ENCODE data around the gene SYT2. TPM values are rescaled to one million over a fixed set of nuclear protein-coding genes. Genes with fewer than 3 reads are reported as not detected.

SYT2 gene
- total RNA-seq, 1 experiment from 2014 or later, result 0.69 TPM

GRCh38 chr1:202565890-202566602 lies 144.2 kb downstream of the SYT2 start:
- H3K4me3 ChIP-seq (ENCODE audit: low read depth, low read length, poor library complexity, severe bottlenecking), result no peak overlapping the region
- POLR2A ChIA-PET (ENCODE audit: low non-redundant PET), result no interaction called here
- intact Hi-C loops (cut with micrococcal nuclease; ENCODE audit: unreplicated experiment), result no loop called here
- H3K27ac ChIP-seq (ENCODE audit: low read depth, low read length, poor library complexity, severe bottlenecking), result no peak overlapping the region
- no peaks in the 10 kb centered on the region for H3K27me3 ChIP-seq (replicated peaks; ENCODE audit: insufficient read depth, low read depth, low read length, poor library complexity)
- no peaks in the 10 kb centered on the region for H3K36me3 ChIP-seq (ENCODE audit: insufficient read depth, low read length, poor library complexity, severe bottlenecking)
- TF ChIP-seq EZH2 (IDR thresholded peaks at IDR 0.05; ENCODE audit: borderline replicate concordance, low read depth, low read length, poor library complexity, severe bottlenecking) (no peak), CTCF (conservative IDR thresholded peaks at IDR 0.05; ENCODE audit: low read depth, low read length) (peak; percentile 38)
- H3K9me3 ChIP-seq (ENCODE audit: low read depth, low read length, poor library complexity, severe bottlenecking), result no peaks in the 10 kb centered on the region
- CTCF ChIA-PET, result no interaction called here
- no peaks in the 10 kb centered on the region for H3K4me1 ChIP-seq (ENCODE audit: insufficient read depth, low read length, poor library complexity, severe bottlenecking)
- BruUV-seq (replicated peaks), result no TSS peak
- DNase-seq (ENCODE audit: low spot score), result no peak

GRCh38 chr1:202564958-202565495 lies 145.2 kb downstream of the SYT2 start:
- CTCF ChIA-PET, result no interaction called here

GRCh38 chr1:202563818-202564217 lies 146.4 kb downstream of the SYT2 start:
- Histone ChIP-seq H3K4me1 (ENCODE audit: insufficient read depth, low read length, poor library complexity, severe bottlenecking) (no peaks in the 10 kb centered on the region), H3K9me3 (ENCODE audit: low read depth, low read length, poor library complexity, severe bottlenecking) (no peaks in the 10 kb centered on the region), H3K27ac (ENCODE audit: low read depth, low read length, poor library complexity, severe bottlenecking) (no peak overlapping the region), H3K36me3 (ENCODE audit: insufficient read depth, low read length, poor library complexity, severe bottlenecking) (no peaks in the 10 kb centered on the region), H3K4me3 (ENCODE audit: low read depth, low read length, poor library complexity, severe bottlenecking) (no peak overlapping the region), H3K27me3 (replicated peaks; ENCODE audit: insufficient read depth, low read depth, low read length, poor library complexity) (no peaks in the 10 kb centered on the region)
- ChIA-PET POLR2A (ENCODE audit: low non-redundant PET) (no interaction called here), CTCF (no interaction called here)
- TF ChIP-seq EZH2 (IDR thresholded peaks at IDR 0.05; ENCODE audit: borderline replicate concordance, low read depth, low read length, poor library complexity, severe bottlenecking) (no peak), CTCF (conservative IDR thresholded peaks at IDR 0.05; ENCODE audit: low read depth, low read length) (no peak)
- BruUV-seq (replicated peaks), result no TSS peak
- no peak for DNase-seq (ENCODE audit: low spot score)
- intact Hi-C loops (cut with micrococcal nuclease; ENCODE audit: unreplicated experiment), result no loop called here

More at GRCh38 chr1:202564958-202565495, 145.2 kb downstream of the SYT2 start:
- Histone ChIP-seq H3K36me3 (ENCODE audit: insufficient read depth, low read length, poor library complexity, severe bottlenecking) (no peaks in the 10 kb centered on the region), H3K27ac (ENCODE audit: low read depth, low read length, poor library complexity, severe bottlenecking) (no peak overlapping the region), H3K27me3 (replicated peaks; ENCODE audit: insufficient read depth, low read depth, low read length, poor library complexity) (no peaks in the 10 kb centered on the region), H3K4me1 (ENCODE audit: insufficient read depth, low read length, poor library complexity, severe bottlenecking) (no peaks in the 10 kb centered on the region), H3K9me3 (ENCODE audit: low read depth, low read length, poor library complexity, severe bottlenecking) (no peaks in the 10 kb centered on the region), H3K4me3 (ENCODE audit: low read depth, low read length, poor library complexity, severe bottlenecking) (no peak overlapping the region)
- no peak for TF ChIP-seq CTCF (conservative IDR thresholded peaks at IDR 0.05; ENCODE audit: low read depth, low read length)
- TF ChIP-seq EZH2 (IDR thresholded peaks at IDR 0.05; ENCODE audit: borderline replicate concordance, low read depth, low read length, poor library complexity, severe bottlenecking), result no peak
- DNase-seq (ENCODE audit: low spot score), result no peak
- POLR2A ChIA-PET (ENCODE audit: low non-redundant PET), result interaction anchor here (0.6 kb wide), 1 partner anchor 296 kb away, joined by 3 read pairs; no protein-coding TSS in a partner anchor
- intact Hi-C loops (cut with micrococcal nuclease; ENCODE audit: unreplicated experiment), result no loop called here
- BruUV-seq (replicated peaks), result no TSS peak

Measured in A673 (cell line).